Astrocyte (in vitro differentiated cells and primary cell): ENCODE results near the gene EPB41L3. TPM values are rescaled to one million over a fixed set of nuclear protein-coding genes. Genes with fewer than 3 reads are reported as not detected.

Experiments
- DNase-seq: peaks from one replicate; pipeline ENCODE4 v3.0.0-alpha.2; 2010; ENCODE audit warnings: low read depth
- FAIRE-seq: peaks from 2 replicates; lab custom pipeline; 2011; peaks lifted over from hg19 to GRCh38; lab: Jason Lieb, UNC
- H2AFZ ChIP-seq: 2 replicates; pipeline ENCODE4 v1.6.0; 2012; ENCODE audit warnings: low read depth, low read length, inconsistent platforms
- H3K27ac ChIP-seq: 2 replicates; pipeline ENCODE4 v1.5.1; 2011; ENCODE audit warnings: low read depth, low read length, inconsistent platforms
- H3K27me3 ChIP-seq: 2 replicates; pipeline ENCODE4 v1.6.0; 2011; ENCODE audit warnings: low read length, inconsistent platforms; ENCODE audit not compliant: insufficient read depth
- H3K36me3 ChIP-seq: 2 replicates; pipeline ENCODE4 v1.5.1; 2011; ENCODE audit warnings: low read length, inconsistent platforms; ENCODE audit not compliant: insufficient read depth
- H3K4me1 ChIP-seq: 2 replicates; pipeline ENCODE4 v1.5.1; 2011; ENCODE audit warnings: low read length, inconsistent platforms; ENCODE audit not compliant: insufficient read depth
- H3K4me2 ChIP-seq: 2 replicates; pipeline ENCODE4 v1.6.0; 2012; ENCODE audit warnings: low read length, inconsistent platforms
- H3K4me3 ChIP-seq: 2 replicates; pipeline ENCODE4 v1.5.1; 2011; ENCODE audit warnings: low read depth, mild to moderate bottlenecking, low read length, inconsistent platforms; ENCODE audit not compliant: insufficient read depth
- H3K79me2 ChIP-seq: 2 replicates; pipeline ENCODE4 v1.6.0; 2012; ENCODE audit warnings: mild to moderate bottlenecking, low read length, inconsistent platforms; ENCODE audit not compliant: insufficient read depth
- H3K9ac ChIP-seq: 2 replicates; pipeline ENCODE4 v1.6.0; 2012; ENCODE audit warnings: mild to moderate bottlenecking, low read length, inconsistent platforms
- H3K9me3 ChIP-seq: 2 replicates; pipeline ENCODE4 v1.5.1; 2012; ENCODE audit warnings: low read depth, mild to moderate bottlenecking, low read length, inconsistent platforms; ENCODE audit not compliant: insufficient read depth
- H4K20me1 ChIP-seq: 2 replicates; pipeline ENCODE4 v1.6.0; 2012; ENCODE audit warnings: low read length, inconsistent platforms; ENCODE audit not compliant: insufficient read depth
- H3K27ac Mint-ChIP-seq: one replicate; pipeline ENCODE4 v1.8.0; 2021; ENCODE audit warnings: mild to moderate bottlenecking, mixed read lengths; ENCODE audit not compliant: unreplicated experiment
- H3K27me3 Mint-ChIP-seq: one replicate; pipeline ENCODE4 v1.8.0; 2021; ENCODE audit warnings: low read depth, mixed read lengths; ENCODE audit not compliant: unreplicated experiment
- H3K36me3 Mint-ChIP-seq: one replicate; pipeline ENCODE4 v1.8.0; 2021; ENCODE audit warnings: low read depth, mixed read lengths; ENCODE audit not compliant: unreplicated experiment
- H3K4me1 Mint-ChIP-seq: one replicate; pipeline ENCODE4 v1.8.0; 2021; ENCODE audit warnings: low read depth, mixed read lengths; ENCODE audit not compliant: unreplicated experiment
- H3K4me3 Mint-ChIP-seq: one replicate; pipeline ENCODE4 v1.8.0; 2021; ENCODE audit warnings: mild to moderate bottlenecking, moderate library complexity, mixed read lengths; ENCODE audit not compliant: unreplicated experiment
- H3K9me3 Mint-ChIP-seq: one replicate; pipeline ENCODE4 v1.8.0; 2021; ENCODE audit warnings: mild to moderate bottlenecking, mixed read lengths; ENCODE audit not compliant: unreplicated experiment
- EZH2 ChIP-seq: IDR thresholded peaks from 2 replicates; pipeline ENCODE4 v1.6.1; 2012; ENCODE audit warnings: mild to moderate bottlenecking, low read length, inconsistent platforms; ENCODE audit not compliant: insufficient read depth
- total RNA-seq: library from RNA; stranded (reverse); gene quantifications from 2 replicates; pipeline ENCODE4 v1.2.1, GENCODE V29; 2021
- TF ChIP-seq, protein P1 (sequence below): IDR thresholded peaks from 2 replicates; pipeline ENCODE4 v1.5.1; 2011; ENCODE audit warnings: low read depth, mild to moderate bottlenecking, inconsistent platforms, low read length, moderate library complexity; ENCODE audit not compliant: insufficient read depth

EPB41L3 gene
- total RNA-seq, 1 donor from 2014 or later: 97.0 TPM

GRCh38 chr18:5413447-5413846 lies 130.3 kb downstream of the EPB41L3 start:
- no peak for DNase-seq
- Histone ChIP-seq H3K9ac (no peak overlapping the region), H3K9me3 (no peaks in the 10 kb centered on the region), H3K79me2 (no peaks in the 10 kb centered on the region), H3K36me3 (no peaks in the 10 kb centered on the region), H2AFZ (no peak overlapping the region), H3K4me1 (no peaks in the 10 kb centered on the region), H3K27ac (no peak overlapping the region), H4K20me1 (no peaks in the 10 kb centered on the region), H3K4me2 (no peak overlapping the region), H3K4me3 (no peak overlapping the region), H3K27me3 (no peaks in the 10 kb centered on the region)
- H3K36me3 Mint-ChIP-seq: peaks cover 6% of the 10 kb centered on the region
- TF ChIP-seq, protein P1, sequence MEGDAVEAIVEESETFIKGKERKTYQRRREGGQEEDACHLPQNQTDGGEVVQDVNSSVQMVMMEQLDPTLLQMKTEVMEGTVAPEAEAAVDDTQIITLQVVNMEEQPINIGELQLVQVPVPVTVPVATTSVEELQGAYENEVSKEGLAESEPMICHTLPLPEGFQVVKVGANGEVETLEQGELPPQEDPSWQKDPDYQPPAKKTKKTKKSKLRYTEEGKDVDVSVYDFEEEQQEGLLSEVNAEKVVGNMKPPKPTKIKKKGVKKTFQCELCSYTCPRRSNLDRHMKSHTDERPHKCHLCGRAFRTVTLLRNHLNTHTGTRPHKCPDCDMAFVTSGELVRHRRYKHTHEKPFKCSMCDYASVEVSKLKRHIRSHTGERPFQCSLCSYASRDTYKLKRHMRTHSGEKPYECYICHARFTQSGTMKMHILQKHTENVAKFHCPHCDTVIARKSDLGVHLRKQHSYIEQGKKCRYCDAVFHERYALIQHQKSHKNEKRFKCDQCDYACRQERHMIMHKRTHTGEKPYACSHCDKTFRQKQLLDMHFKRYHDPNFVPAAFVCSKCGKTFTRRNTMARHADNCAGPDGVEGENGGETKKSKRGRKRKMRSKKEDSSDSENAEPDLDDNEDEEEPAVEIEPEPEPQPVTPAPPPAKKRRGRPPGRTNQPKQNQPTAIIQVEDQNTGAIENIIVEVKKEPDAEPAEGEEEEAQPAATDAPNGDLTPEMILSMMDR: no peak
- TF ChIP-seq EZH2: no peak
- H3K9me3 Mint-ChIP-seq: no peaks in the 10 kb centered on the region
- peaks cover 5% of the 10 kb centered on the region for H3K4me1 Mint-ChIP-seq
- no peak overlapping the region for H3K27ac Mint-ChIP-seq
- no peaks in the 10 kb centered on the region for H3K27me3 Mint-ChIP-seq
- H3K4me3 Mint-ChIP-seq: no peak overlapping the region
- FAIRE-seq: no peak

- Mint-ChIP-seq H3K4me1 (peaks cover 5% of the 10 kb centered on the region), H3K9me3 (no peaks in the 10 kb centered on the region), H3K36me3 (peaks cover 4% of the 10 kb centered on the region), H3K4me3 (no peak overlapping the region), H3K27ac (no peak overlapping the region), H3K27me3 (no peaks in the 10 kb centered on the region)
- no peak for TF ChIP-seq EZH2
- TF ChIP-seq, protein P1: no peak
- no peak overlapping the region for H2AFZ ChIP-seq
- H3K4me2 ChIP-seq: no peak overlapping the region
- H3K4me3 ChIP-seq: no peak overlapping the region
- no peaks in the 10 kb centered on the region for H3K27me3 ChIP-seq
- H3K9me3 ChIP-seq: no peaks in the 10 kb centered on the region
- no peaks in the 10 kb centered on the region for H3K36me3 ChIP-seq
- no peaks in the 10 kb centered on the region for H3K79me2 ChIP-seq
- no peak overlapping the region for H3K9ac ChIP-seq
- H4K20me1 ChIP-seq: no peaks in the 10 kb centered on the region
- H3K4me1 ChIP-seq: no peaks in the 10 kb centered on the region
- DNase-seq: no peak
- FAIRE-seq: no peak
- no peak overlapping the region for H3K27ac ChIP-seq
Observed at GRCh38 chr18:5410582-5410981, 133.2 kb downstream of the EPB41L3 start.

- no peak overlapping the region for H2AFZ ChIP-seq
- TF ChIP-seq EZH2: no peak
Observed at GRCh38 chr18:5398269-5398668, 145.5 kb downstream of the EPB41L3 start.

More at GRCh38 chr18:5398269-5398668, 145.5 kb downstream of the EPB41L3 start:
- FAIRE-seq (no peak), DNase-seq (no peak)
- H3K36me3 Mint-ChIP-seq: peaks cover 23% of the 10 kb centered on the region
- no peaks in the 10 kb centered on the region for H3K27me3 ChIP-seq
- no peaks in the 10 kb centered on the region for H3K4me1 ChIP-seq
- no peaks in the 10 kb centered on the region for H3K9me3 Mint-ChIP-seq
- peaks cover 6% of the 10 kb centered on the region for H3K4me1 Mint-ChIP-seq
- H3K27ac Mint-ChIP-seq: no peak overlapping the region
- H3K9me3 ChIP-seq: no peaks in the 10 kb centered on the region
- peaks cover 10% of the 10 kb centered on the region for H3K36me3 ChIP-seq
- H3K4me2 ChIP-seq: no peak overlapping the region
- no peak overlapping the region for H3K4me3 Mint-ChIP-seq
- no peak overlapping the region for H3K4me3 ChIP-seq
- H3K9ac ChIP-seq: no peak overlapping the region
- H4K20me1 ChIP-seq: no peaks in the 10 kb centered on the region
- no peak overlapping the region for H3K27ac ChIP-seq
- H3K79me2 ChIP-seq: no peaks in the 10 kb centered on the region
- H3K27me3 Mint-ChIP-seq: no peaks in the 10 kb centered on the region
